Activated gamma-delta T cell treated with Interleukin-2 at 50 U/mL for 16 hours (primary cell): ENCODE data around the gene PSENEN.
"Not testable (repeated sequence)": the region's sequence is repeated elsewhere in the genome, so short reads cannot be mapped to it uniquely, and the experiment has no call there.

Experiments
- DNase-seq: peaks from one replicate; pipeline ENCODE4 v3.0.0-alpha.2; 2020

The PSENEN gene

GRCh38 chr19:35753634-35754369 lies 8.4 kb downstream of the PSENEN start:
- no peak for DNase-seq

- no peak for DNase-seq
Measured at GRCh38 chr19:35754370-35755130, 9.1 kb downstream of the PSENEN start.

- no peak for DNase-seq
Measured at GRCh38 chr19:35755131-35755549, 9.7 kb downstream of the PSENEN start.

GRCh38 chr19:35755550-35756376 lies 10.3 kb downstream of the PSENEN start:
- peak; percentile 40 for DNase-seq

GRCh38 chr19:35756377-35757230 lies 11.2 kb downstream of the PSENEN start, which contains the start of gene HSPB6:
Gene HSPB6, minus strand, starts transcription at chr19:35757029. Its CDS starts 21 bp downstream, at chr19:35757008.
- DNase-seq: no peak

GRCh38 chr19:35757231-35757748 lies 11.8 kb downstream of the PSENEN start:
- no peak for DNase-seq

GRCh38 chr19:35757749-35758608 lies 12.5 kb downstream of the PSENEN start, which contains the start of gene PROSER3:
Gene PROSER3, plus strand, starts transcription at chr19:35758176. Its CDS starts 40 bp downstream, at chr19:35758216.
- DNase-seq: peak; percentile 98

- DNase-seq: no peak
Measured at GRCh38 chr19:35759697-35760096, 14.2 kb downstream of the PSENEN start.

- DNase-seq: no peak
Measured at GRCh38 chr19:35760711-35761349, 15.4 kb downstream of the PSENEN start.

GRCh38 chr19:35764432-35765315 lies 19.2 kb downstream of the PSENEN start:
- DNase-seq: no peak

GRCh38 chr19:35766571-35767104 lies 21.2 kb downstream of the PSENEN start:
- DNase-seq: no peak

- DNase-seq: no peak
Measured at GRCh38 chr19:35767288-35768081, 22.0 kb downstream of the PSENEN start.

- DNase-seq: no peak
Measured at GRCh38 chr19:35768082-35768421, 22.6 kb downstream of the PSENEN start.

- not testable (repeated sequence) for DNase-seq
Measured at GRCh38 chr19:35772362-35772761, 26.9 kb downstream of the PSENEN start.

GRCh38 chr19:35773020-35773806 lies 27.8 kb downstream of the PSENEN start:
- DNase-seq: no peak

- no peak for DNase-seq
Measured at GRCh38 chr19:35774274-35775045, 29.0 kb downstream of the PSENEN start.

GRCh38 chr19:35775046-35775297 lies 29.5 kb downstream of the PSENEN start:
- no peak for DNase-seq
